ENCODE data around the gene PTPRT. TPM values are rescaled to one million over a fixed set of nuclear protein-coding genes. Genes with fewer than 3 reads are reported as not detected.

Gene PTPRT
- total RNA-seq, 1 experiment from 2014 or later = not detected

DNA sequence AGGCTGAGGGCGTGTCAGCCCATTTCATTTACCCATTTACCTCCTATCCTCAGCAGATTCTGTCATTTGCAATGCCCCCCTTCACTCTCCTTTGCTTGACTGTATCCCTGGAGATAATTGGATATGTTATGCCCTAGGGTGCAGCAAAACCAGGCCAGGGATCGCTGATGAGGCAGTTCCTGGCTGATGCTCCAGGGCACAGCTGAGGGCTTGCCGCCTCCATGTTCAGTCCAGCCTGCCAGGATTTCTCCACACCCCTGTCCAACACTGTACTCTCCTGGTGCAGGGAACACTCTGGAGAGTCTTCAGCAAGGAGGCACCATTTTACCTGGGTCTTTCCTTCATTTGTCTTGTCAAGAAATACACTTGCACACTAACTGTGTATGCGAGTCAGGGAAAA is 1039.5 kb downstream of the PTPRT start:
- Histone ChIP-seq H3K27ac (ENCODE audit: low read length) (no peak overlapping the region), H3K4me3 (ENCODE audit: low read depth in 2 of 2, low read length in 2 of 2) (no peak overlapping the region), H3K27me3 (ENCODE audit: control insufficient read depth, insufficient read depth, low read length) (no peaks in the 10 kb centered on the region), H3K4me1 (ENCODE audit: control insufficient read depth, insufficient read depth, low read length) (no peaks in the 10 kb centered on the region), H3K36me3 (ENCODE audit: control insufficient read depth, insufficient read depth, low read length) (no peaks in the 10 kb centered on the region), H3K9me3 (ENCODE audit: control insufficient read depth, insufficient read depth, low read depth, low read length) (no peaks in the 10 kb centered on the region)
- intact Hi-C loops (cut with micrococcal nuclease; ENCODE audit: unreplicated experiment) (no loop called here), in situ Hi-C loops (cut with HindIII; ENCODE audit: low pct_unique_long_range_greater_than_20kb, low sequenced_read_pairs) (no loop called here)
- ATAC-seq = no peak
- TF ChIP-seq TCF7L2 (IDR thresholded peaks at IDR 0.05; ENCODE audit: low read depth, low read length) (no peak), POLR2AphosphoS5 (IDR thresholded peaks at IDR 0.05; ENCODE audit: low read depth, low read length) (no peak), SIN3A (IDR thresholded peaks at IDR 0.05; ENCODE audit: borderline replicate concordance, insufficient read depth, low read depth, low read length) (no peak), CTCF (IDR thresholded peaks at IDR 0.05) (no peak)
- TF ChIP-seq, protein P1, sequence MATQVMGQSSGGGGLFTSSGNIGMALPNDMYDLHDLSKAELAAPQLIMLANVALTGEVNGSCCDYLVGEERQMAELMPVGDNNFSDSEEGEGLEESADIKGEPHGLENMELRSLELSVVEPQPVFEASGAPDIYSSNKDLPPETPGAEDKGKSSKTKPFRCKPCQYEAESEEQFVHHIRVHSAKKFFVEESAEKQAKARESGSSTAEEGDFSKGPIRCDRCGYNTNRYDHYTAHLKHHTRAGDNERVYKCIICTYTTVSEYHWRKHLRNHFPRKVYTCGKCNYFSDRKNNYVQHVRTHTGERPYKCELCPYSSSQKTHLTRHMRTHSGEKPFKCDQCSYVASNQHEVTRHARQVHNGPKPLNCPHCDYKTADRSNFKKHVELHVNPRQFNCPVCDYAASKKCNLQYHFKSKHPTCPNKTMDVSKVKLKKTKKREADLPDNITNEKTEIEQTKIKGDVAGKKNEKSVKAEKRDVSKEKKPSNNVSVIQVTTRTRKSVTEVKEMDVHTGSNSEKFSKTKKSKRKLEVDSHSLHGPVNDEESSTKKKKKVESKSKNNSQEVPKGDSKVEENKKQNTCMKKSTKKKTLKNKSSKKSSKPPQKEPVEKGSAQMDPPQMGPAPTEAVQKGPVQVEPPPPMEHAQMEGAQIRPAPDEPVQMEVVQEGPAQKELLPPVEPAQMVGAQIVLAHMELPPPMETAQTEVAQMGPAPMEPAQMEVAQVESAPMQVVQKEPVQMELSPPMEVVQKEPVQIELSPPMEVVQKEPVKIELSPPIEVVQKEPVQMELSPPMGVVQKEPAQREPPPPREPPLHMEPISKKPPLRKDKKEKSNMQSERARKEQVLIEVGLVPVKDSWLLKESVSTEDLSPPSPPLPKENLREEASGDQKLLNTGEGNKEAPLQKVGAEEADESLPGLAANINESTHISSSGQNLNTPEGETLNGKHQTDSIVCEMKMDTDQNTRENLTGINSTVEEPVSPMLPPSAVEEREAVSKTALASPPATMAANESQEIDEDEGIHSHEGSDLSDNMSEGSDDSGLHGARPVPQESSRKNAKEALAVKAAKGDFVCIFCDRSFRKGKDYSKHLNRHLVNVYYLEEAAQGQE (IDR thresholded peaks at IDR 0.05; ENCODE audit: insufficient read depth in 1 of 2, low read depth in 2 of 2, low read length in 1 of 2) = no peak
- ChIA-PET POLR2A (no interaction called here), CTCF (no interaction called here)
- no peak for DNase-seq (ENCODE audit: low read depth, low spot score)
- no TSS peak for BruUV-seq (replicated peaks)

GRCh38 chr20:42138729-42139128 is 1051.0 kb downstream of the PTPRT start:
- DNase-seq (ENCODE audit: low read depth, low spot score) (no peak), ATAC-seq (no peak)
- Histone ChIP-seq H3K4me1 (ENCODE audit: control insufficient read depth, insufficient read depth, low read length) (no peaks in the 10 kb centered on the region), H3K4me3 (ENCODE audit: low read depth in 2 of 2, low read length in 2 of 2) (no peak overlapping the region), H3K9me3 (ENCODE audit: control insufficient read depth, insufficient read depth, low read depth, low read length) (no peaks in the 10 kb centered on the region), H3K36me3 (ENCODE audit: control insufficient read depth, insufficient read depth, low read length) (no peaks in the 10 kb centered on the region), H3K27me3 (ENCODE audit: control insufficient read depth, insufficient read depth, low read length) (no peaks in the 10 kb centered on the region), H3K27ac (ENCODE audit: low read length) (no peak overlapping the region)
- no TSS peak for BruUV-seq (replicated peaks)
- ChIA-PET CTCF (no interaction called here), POLR2A (no interaction called here)
- intact Hi-C loops (cut with micrococcal nuclease; ENCODE audit: unreplicated experiment) = no loop called here
- TF ChIP-seq SIN3A (IDR thresholded peaks at IDR 0.05; ENCODE audit: borderline replicate concordance, insufficient read depth, low read depth, low read length) (no peak), TCF7L2 (IDR thresholded peaks at IDR 0.05; ENCODE audit: low read depth, low read length) (no peak), CTCF (IDR thresholded peaks at IDR 0.05) (no peak)
- in situ Hi-C loops (cut with HindIII; ENCODE audit: low pct_unique_long_range_greater_than_20kb, low sequenced_read_pairs) = no loop called here

All from Panc1 (cell line).